Activated CD4-positive, alpha-beta T cell treated with anti-CD3 and anti-CD28 coated beads, Interleukin-2, amount 10 ng/mL, durations not matched to agents 24 days and 14 days (primary cell): ENCODE measurements around the gene SMIM26. TPM values are rescaled to one million over a fixed set of nuclear protein-coding genes. Genes with fewer than 3 reads are reported as not detected.
"Not testable (repeated sequence)": the region's sequence is repeated elsewhere in the genome, so short reads cannot be mapped to it uniquely, and the experiment has no call there.

Source experiments
- DNase-seq: peaks from one replicate; pipeline ENCODE4 v3.0.0; 2022
- H3K27ac Mint-ChIP-seq: one replicate; pipeline ENCODE4 v1.8.0; 2022; ENCODE audit warnings: mild to moderate bottlenecking, mixed read lengths
- H3K27me3 Mint-ChIP-seq: one replicate; pipeline ENCODE4 v1.8.0; 2022; ENCODE audit warnings: mixed read lengths
- H3K36me3 Mint-ChIP-seq: one replicate; pipeline ENCODE4 v1.8.0; 2022; ENCODE audit warnings: low read depth, mild to moderate bottlenecking, mixed read lengths
- H3K4me1 Mint-ChIP-seq: one replicate; pipeline ENCODE4 v1.8.0; 2021; ENCODE audit warnings: mixed read lengths
- H3K4me3 Mint-ChIP-seq: one replicate; pipeline ENCODE4 v1.8.0; 2022; ENCODE audit warnings: mild to moderate bottlenecking, moderate library complexity, mixed read lengths
- H3K9me3 Mint-ChIP-seq: one replicate; pipeline ENCODE4 v1.8.0; 2021; ENCODE audit warnings: mixed read lengths
- intact Hi-C: fragments of 100-400 bp; cut with micrococcal nuclease; formaldehyde crosslinking; loops from one replicate; pipeline ENCODE4 v1.15.1; 2023
- total RNA-seq: library from RNA; stranded (reverse); gene quantifications from 2 replicates; pipeline ENCODE4 v1.2.3, GENCODE V29; 2022

The SMIM26 gene, protein sequence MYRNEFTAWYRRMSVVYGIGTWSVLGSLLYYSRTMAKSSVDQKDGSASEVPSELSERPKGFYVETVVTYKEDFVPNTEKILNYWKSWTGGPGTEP
- 55.8 and 60.2 TPM in 2 replicates for total RNA-seq

DNA sequence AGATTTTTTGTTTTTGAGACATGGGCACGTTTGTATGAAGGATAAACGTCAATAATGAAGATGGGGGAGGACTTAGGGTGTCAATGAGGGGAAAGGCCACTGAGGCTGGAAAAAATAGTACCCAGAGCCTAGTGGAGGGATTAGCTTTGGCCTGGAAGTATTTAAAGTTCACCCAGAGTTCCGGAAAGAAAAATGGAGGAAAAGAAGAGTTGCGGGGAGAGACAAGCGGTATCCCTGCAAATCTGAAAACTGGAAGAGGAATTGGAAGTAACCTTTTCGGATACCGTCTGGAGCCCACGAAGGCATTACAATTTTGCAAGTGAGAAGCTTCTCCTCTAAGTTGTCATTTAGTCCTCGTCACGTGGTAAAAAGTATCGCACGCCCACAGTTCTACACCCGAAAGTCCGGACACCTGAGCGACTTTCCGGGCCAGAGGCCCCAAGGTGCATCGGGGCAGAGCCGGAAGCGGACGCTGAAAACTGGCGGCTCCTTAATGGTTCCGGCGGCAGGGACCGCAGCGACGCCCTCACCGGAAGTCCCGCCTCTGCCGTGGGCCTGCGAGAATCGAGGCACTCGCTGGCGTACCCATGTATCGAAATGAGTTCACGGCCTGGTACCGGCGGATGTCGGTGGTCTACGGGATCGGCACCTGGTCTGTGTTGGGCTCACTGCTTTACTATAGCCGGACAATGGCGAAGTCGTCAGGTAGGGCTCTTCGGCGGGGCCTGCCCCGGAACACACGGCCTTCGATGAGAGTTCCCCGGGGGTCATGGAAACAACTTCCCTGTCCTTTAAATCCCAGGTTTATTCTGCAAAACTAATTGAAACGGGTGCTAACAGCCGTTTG lies at the start of gene SMIM26:
Gene SMIM26 (plus strand): TSS at position 541 of the 847 bp plus-strand sequence. CDS start 47 bp downstream, at position 588.
- Mint-ChIP-seq H3K27ac (peak within 1 kb of the TSS; percentile 96), H3K27me3 (no peaks in the 10 kb centered on the region), H3K4me3 (peak within 1 kb of the TSS; percentile 97), H3K9me3 (no peaks in the 10 kb centered on the region), H3K4me1 (peaks cover 14% of the 10 kb centered on the region), H3K36me3 (peaks cover 26% of the 10 kb centered on the region)
- peak; percentile 98 for DNase-seq
- intact Hi-C loops = loop anchor here (1.0 to 10.0 kb wide), 6 partner anchors 20 to 279 kb away; partner anchors contain the start of genes DZANK1, POLR3F, SEC23B and ZNF133

- intact Hi-C loops, H3K9me3 Mint-ChIP-seq, H3K4me3 Mint-ChIP-seq, H3K27me3 Mint-ChIP-seq, DNase-seq, H3K4me1 Mint-ChIP-seq, H3K27ac Mint-ChIP-seq: not testable (repeated sequence)
- peaks cover 24% of the 10 kb centered on the region for H3K36me3 Mint-ChIP-seq
Measured at GRCh38 chr20:18522066-18522465, 45.2 kb upstream of the SMIM26 start.

GRCh38 chr20:18523066-18523465 lies 44.2 kb upstream of the SMIM26 start:
- H3K27me3 Mint-ChIP-seq = no peaks in the 10 kb centered on the region
- no peaks in the 10 kb centered on the region for H3K9me3 Mint-ChIP-seq
- DNase-seq = no peak
- intact Hi-C loops = no loop called here
- H3K4me3 Mint-ChIP-seq = no peak overlapping the region
- H3K27ac Mint-ChIP-seq = no peak overlapping the region
- H3K4me1 Mint-ChIP-seq = no peaks in the 10 kb centered on the region
- H3K36me3 Mint-ChIP-seq = peaks cover 30% of the 10 kb centered on the region

DNA sequence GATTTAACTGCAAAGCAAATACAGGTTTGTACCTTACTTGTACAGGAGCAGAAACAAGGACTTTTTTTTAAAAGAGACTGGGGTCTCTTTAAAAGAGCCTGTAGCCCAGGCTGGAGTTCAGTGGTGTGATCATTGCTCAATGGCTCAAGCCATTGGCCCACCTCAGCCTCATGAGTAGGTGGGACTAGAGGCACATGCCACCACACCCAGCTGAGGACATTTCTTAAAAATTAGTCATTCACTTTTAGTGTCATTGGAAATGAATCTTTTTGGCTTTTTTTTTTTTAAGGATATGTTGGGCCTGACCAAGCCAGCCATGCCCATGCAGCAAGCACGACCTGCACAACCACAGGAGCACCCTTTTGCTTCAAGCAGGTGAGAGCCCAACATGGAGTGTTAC lies 42.6 kb upstream of the SMIM26 start:
- intact Hi-C loops = no loop called here

DNA sequence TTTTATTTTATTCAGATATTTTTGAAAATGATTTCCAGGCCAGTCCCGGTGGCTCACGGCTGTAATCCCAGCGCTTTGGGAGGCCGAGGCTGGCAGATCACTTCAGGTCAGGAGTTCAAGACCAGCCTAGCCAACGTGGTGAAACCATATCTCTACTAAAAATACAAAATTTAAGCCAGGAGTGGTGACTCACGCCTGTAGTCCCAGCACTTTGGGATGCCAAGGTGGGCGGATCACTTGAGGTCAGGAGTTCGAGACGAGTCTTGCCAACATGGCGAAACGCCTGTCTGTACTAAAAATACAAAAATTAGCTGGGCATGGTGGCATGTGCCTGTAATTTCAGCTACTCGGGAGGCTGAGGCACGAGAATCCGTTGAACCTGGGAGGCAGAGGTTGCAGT lies 40.5 kb upstream of the SMIM26 start:
- peaks cover 60% of the 10 kb centered on the region for H3K36me3 Mint-ChIP-seq
- H3K27ac Mint-ChIP-seq, intact Hi-C loops, H3K9me3 Mint-ChIP-seq, H3K27me3 Mint-ChIP-seq, H3K4me1 Mint-ChIP-seq, H3K4me3 Mint-ChIP-seq, DNase-seq: not testable (repeated sequence)

More for the DNA sequence above, 42.6 kb upstream of the SMIM26 start:
- Mint-ChIP-seq H3K4me3 (no peak overlapping the region), H3K9me3 (no peaks in the 10 kb centered on the region), H3K4me1 (no peaks in the 10 kb centered on the region), H3K27ac (no peak overlapping the region), H3K27me3 (no peaks in the 10 kb centered on the region), H3K36me3 (peaks cover 46% of the 10 kb centered on the region)
- no peak for DNase-seq

GRCh38 chr20:18527339-18527738 lies 39.9 kb upstream of the SMIM26 start:
- DNase-seq = no peak
- Mint-ChIP-seq H3K36me3 (peaks cover 66% of the 10 kb centered on the region), H3K27ac (no peak overlapping the region), H3K27me3 (no peaks in the 10 kb centered on the region), H3K4me1 (no peaks in the 10 kb centered on the region), H3K4me3 (no peak overlapping the region), H3K9me3 (no peaks in the 10 kb centered on the region)
- intact Hi-C loops = no loop called here

DNA sequence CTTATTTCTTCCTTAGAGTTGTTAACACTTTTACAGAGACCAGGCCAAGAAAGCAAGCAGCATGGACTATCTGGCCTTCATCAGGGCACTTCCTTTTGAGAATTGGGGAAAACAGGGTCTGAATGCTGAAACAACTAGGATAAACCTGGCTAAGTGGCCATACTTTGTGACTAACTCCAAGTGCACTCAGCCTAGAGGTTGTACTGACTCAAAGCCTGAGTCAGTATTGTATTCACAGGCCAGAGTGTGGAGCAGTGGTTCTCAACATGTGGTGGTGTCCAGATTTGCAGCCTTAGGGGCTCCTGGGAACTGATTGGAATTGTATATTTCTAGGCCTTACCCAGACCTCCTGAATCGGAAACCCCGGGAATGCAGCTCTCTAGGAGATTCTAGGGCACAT lies 39.4 kb upstream of the SMIM26 start:
- Mint-ChIP-seq H3K27ac (no peak overlapping the region), H3K4me3 (no peak overlapping the region), H3K9me3 (no peaks in the 10 kb centered on the region), H3K27me3 (no peaks in the 10 kb centered on the region), H3K36me3 (peaks cover 71% of the 10 kb centered on the region), H3K4me1 (no peaks in the 10 kb centered on the region)
- no peak for DNase-seq
- intact Hi-C loops = no loop called here

DNA sequence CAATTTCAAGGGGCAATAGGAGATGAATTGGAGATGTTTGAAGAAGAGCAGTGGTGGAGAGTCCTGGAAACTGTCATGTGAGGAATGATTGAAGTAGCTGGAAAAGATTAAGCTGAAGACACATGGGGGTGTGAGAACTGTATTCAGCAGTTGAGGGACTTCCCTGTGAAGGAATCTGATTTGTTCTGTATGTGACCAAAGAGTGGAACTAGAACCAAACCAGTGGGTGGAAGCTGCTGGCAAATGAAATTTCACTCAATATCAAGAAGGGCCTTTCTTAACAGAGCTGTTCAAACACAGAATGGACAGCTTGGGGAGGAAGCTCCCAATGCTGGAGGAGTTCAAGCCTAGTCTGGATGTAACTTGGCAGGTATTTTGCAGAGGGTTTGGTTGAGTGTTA lies 38.2 kb upstream of the SMIM26 start:
- Mint-ChIP-seq H3K9me3 (no peaks in the 10 kb centered on the region), H3K27ac (no peak overlapping the region), H3K27me3 (no peaks in the 10 kb centered on the region), H3K36me3 (peaks cover 75% of the 10 kb centered on the region), H3K4me3 (no peak overlapping the region), H3K4me1 (no peaks in the 10 kb centered on the region)
- intact Hi-C loops = no loop called here
- DNase-seq = no peak

DNA sequence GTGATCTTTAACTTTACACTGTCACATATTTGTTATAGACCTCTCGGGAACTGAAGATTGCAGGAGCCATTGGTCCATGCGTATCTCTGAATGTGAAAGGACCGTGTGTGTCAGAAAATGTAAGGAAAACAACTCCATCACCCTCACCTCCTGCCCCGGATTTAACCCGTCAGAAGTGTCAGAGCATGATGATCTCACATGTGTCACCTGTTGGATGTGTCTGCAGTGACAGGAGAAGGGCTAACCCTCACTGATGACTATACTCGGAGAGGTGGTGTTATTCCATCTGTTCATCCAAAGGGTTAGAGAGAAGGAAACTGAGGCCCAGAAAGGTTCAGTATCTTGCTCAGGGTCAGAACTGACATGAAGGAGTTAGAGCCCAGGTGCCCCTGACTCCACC lies 34.6 kb upstream of the SMIM26 start:
- Mint-ChIP-seq H3K4me1 (no peaks in the 10 kb centered on the region), H3K27me3 (no peaks in the 10 kb centered on the region), H3K27ac (no peak overlapping the region), H3K9me3 (no peaks in the 10 kb centered on the region), H3K4me3 (no peak overlapping the region), H3K36me3 (peaks cover 77% of the 10 kb centered on the region)
- intact Hi-C loops = no loop called here
- DNase-seq = no peak

- no peak for DNase-seq
- Mint-ChIP-seq H3K4me1 (no peaks in the 10 kb centered on the region), H3K27me3 (no peaks in the 10 kb centered on the region), H3K4me3 (no peak overlapping the region), H3K36me3 (peaks cover 75% of the 10 kb centered on the region), H3K9me3 (no peaks in the 10 kb centered on the region), H3K27ac (no peak overlapping the region)
- intact Hi-C loops = no loop called here
Measured at GRCh38 chr20:18533491-18533890, 33.7 kb upstream of the SMIM26 start.

- intact Hi-C loops = no loop called here
- H3K27me3 Mint-ChIP-seq = no peaks in the 10 kb centered on the region
- no peaks in the 10 kb centered on the region for H3K9me3 Mint-ChIP-seq
- H3K4me3 Mint-ChIP-seq = no peak overlapping the region
- no peak for DNase-seq
- no peaks in the 10 kb centered on the region for H3K4me1 Mint-ChIP-seq
- H3K36me3 Mint-ChIP-seq = peaks cover 69% of the 10 kb centered on the region
- no peak overlapping the region for H3K27ac Mint-ChIP-seq
Measured at GRCh38 chr20:18533978-18534644, 33.1 kb upstream of the SMIM26 start.

DNA sequence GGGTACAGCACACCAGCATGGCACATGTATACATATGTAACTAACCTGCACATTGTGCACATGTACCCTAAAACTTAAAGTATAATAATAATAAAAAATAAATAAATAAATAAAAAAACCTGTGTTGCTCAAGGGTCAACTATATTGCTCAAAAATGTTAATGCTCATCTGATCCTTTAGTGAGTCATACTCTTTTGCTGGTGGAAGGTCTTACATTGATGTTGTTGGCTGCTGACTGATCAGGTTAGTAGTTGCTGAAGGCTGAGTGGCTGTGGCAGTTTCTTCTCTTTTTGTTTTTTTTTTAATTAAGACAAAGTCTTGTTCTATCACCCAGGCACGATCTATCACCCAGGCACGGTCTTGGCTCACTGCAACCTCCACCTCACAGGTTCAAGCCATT lies 29.6 kb upstream of the SMIM26 start:
- Mint-ChIP-seq H3K9me3 (no peaks in the 10 kb centered on the region), H3K27me3 (no peaks in the 10 kb centered on the region), H3K4me3 (no peak overlapping the region), H3K4me1 (peaks cover 2% of the 10 kb centered on the region), H3K36me3 (peaks cover 62% of the 10 kb centered on the region), H3K27ac (no peak overlapping the region)
- no peak for DNase-seq
- intact Hi-C loops = no loop called here

- no peak overlapping the region for H3K4me3 Mint-ChIP-seq
Measured at GRCh38 chr20:18541741-18542140, 25.5 kb upstream of the SMIM26 start.

DNA sequence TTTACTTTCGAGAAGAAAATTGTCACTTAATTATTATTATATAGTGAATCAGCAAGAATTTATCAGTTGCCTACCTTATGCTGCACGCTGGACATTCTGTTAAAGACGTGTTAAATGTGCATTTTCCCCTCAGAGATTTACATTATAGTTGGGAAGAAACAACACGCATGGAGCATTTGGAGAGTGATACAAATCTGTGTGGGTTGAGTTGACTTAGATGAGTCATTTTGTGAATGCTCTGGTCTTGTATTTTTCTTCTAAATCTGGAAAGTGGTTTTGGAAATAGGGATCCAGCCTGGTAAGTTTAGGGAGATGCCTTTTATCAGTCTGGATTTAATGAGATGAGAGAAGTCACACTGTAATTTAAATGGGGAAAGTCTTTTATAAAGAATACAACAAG lies 24.0 kb upstream of the SMIM26 start:
- H3K36me3 Mint-ChIP-seq = peaks cover 57% of the 10 kb centered on the region

More at GRCh38 chr20:18541741-18542140, 25.5 kb upstream of the SMIM26 start:
- peaks cover 63% of the 10 kb centered on the region for H3K36me3 Mint-ChIP-seq
- intact Hi-C loops = no loop called here
- no peaks in the 10 kb centered on the region for H3K27me3 Mint-ChIP-seq
- H3K9me3 Mint-ChIP-seq = no peaks in the 10 kb centered on the region
- H3K4me1 Mint-ChIP-seq = peaks cover 4% of the 10 kb centered on the region
- no peak for DNase-seq
- no peak overlapping the region for H3K27ac Mint-ChIP-seq

More for the DNA sequence above, 24.0 kb upstream of the SMIM26 start:
- Mint-ChIP-seq H3K9me3 (no peaks in the 10 kb centered on the region), H3K4me1 (peaks cover 4% of the 10 kb centered on the region), H3K27ac (no peak overlapping the region), H3K4me3 (no peak overlapping the region), H3K27me3 (no peaks in the 10 kb centered on the region)
- intact Hi-C loops = no loop called here
- no peak for DNase-seq
